MM.1S (cell line): ENCODE measurements around the gene ABCA1.

Experiments
- DNase-seq: peaks from one replicate; pipeline ENCODE4 v3.0.0-alpha.2; 2015
- H2AFZ ChIP-seq: fragments of 300-600 bp; sonication (generic); 2 replicates; pipeline ENCODE4 v1.6.0; 2016; ENCODE audit warnings: antibody characterized with exemption, low read length
- H3F3A ChIP-seq: fragments of 300-600 bp; sonication (generic); 2 replicates; pipeline ENCODE4 v1.6.1; 2016; ENCODE audit warnings: mild to moderate bottlenecking, antibody characterized with exemption, low read length, moderate library complexity, mixed read lengths; ENCODE audit not compliant: insufficient read depth
- H3K27ac ChIP-seq: fragments of 300-600 bp; sonication (generic); 2 replicates; pipeline ENCODE4 v1.5.1; 2016; ENCODE audit warnings: mild to moderate bottlenecking, low read length
- H3K27me3 ChIP-seq: fragments of 300-600 bp; sonication (generic); replicated peaks from 2 replicates; pipeline ENCODE4 v1.6.0; 2016; ENCODE audit warnings: low read length; ENCODE audit not compliant: insufficient read depth
- H3K36me3 ChIP-seq: fragments of 300-600 bp; sonication (generic); replicated peaks from 2 replicates; pipeline ENCODE4 v1.6.1; 2016; ENCODE audit warnings: mild to moderate bottlenecking, low read length, mixed read lengths; ENCODE audit not compliant: insufficient read depth
- H3K4me1 ChIP-seq: fragments of 300-600 bp; sonication (generic); 2 replicates; pipeline ENCODE4 v1.6.1; 2016; ENCODE audit warnings: low read length, mixed read lengths
- H3K4me2 ChIP-seq: fragments of 300-600 bp; sonication (generic); 2 replicates; pipeline ENCODE4 v1.6.0; 2016; ENCODE audit warnings: low read depth, low read length
- H3K4me3 ChIP-seq: fragments of 300-600 bp; sonication (generic); 2 replicates; pipeline ENCODE4 v1.5.1; 2016; ENCODE audit warnings: low read length, mixed read lengths
- H3K79me2 ChIP-seq: fragments of 300-600 bp; sonication (generic); 2 replicates; pipeline ENCODE4 v1.6.1; 2016; ENCODE audit warnings: mixed run types, low read length, mixed read lengths
- H3K9ac ChIP-seq: fragments of 300-600 bp; sonication (generic); 2 replicates; pipeline ENCODE4 v1.6.1; 2016; ENCODE audit warnings: low read length, mixed read lengths
- H3K9me2 ChIP-seq: fragments of 300-600 bp; sonication (generic); replicated peaks from 2 replicates; pipeline ENCODE4 v1.6.1; 2016; ENCODE audit warnings: mild to moderate bottlenecking, low read length, mixed read lengths; ENCODE audit not compliant: insufficient read depth
- H3K9me3 ChIP-seq: fragments of 300-600 bp; sonication (generic); replicated peaks from 2 replicates; pipeline ENCODE4 v1.6.1; 2016; ENCODE audit warnings: mild to moderate bottlenecking, low read length, mixed read lengths; ENCODE audit not compliant: insufficient read depth
- H4K20me1 ChIP-seq: fragments of 300-600 bp; sonication (generic); 2 replicates; pipeline ENCODE4 v1.6.1; 2016; ENCODE audit warnings: mild to moderate bottlenecking, low read length, moderate library complexity, mixed read lengths; ENCODE audit not compliant: insufficient read depth
- CTCF ChIP-seq: fragments of 300-600 bp; sonication (generic); IDR thresholded peaks from 2 replicates; pipeline ENCODE4 v1.5.1; 2016; ENCODE audit warnings: antibody characterized with exemption, low read length, mixed read lengths
- EZH2 ChIP-seq: fragments of 300-600 bp; sonication (generic); optimal IDR thresholded peaks from 2 replicates; pipeline ENCODE3; 2017; ENCODE audit warnings: low read depth, mild to moderate bottlenecking, antibody characterized with exemption, low read length, mixed read lengths
- EZH2phosphoT487 ChIP-seq: fragments of 300-600 bp; sonication (generic); IDR thresholded peaks from 2 replicates; pipeline ENCODE4 v1.6.1; 2018; ENCODE audit warnings: antibody characterized with exemption, low read length

ABCA1 gene

GRCh38 chr9:104970271-104970987 is 42.5 kb upstream of the ABCA1 start:
- Histone ChIP-seq H3K4me2 (no peak overlapping the region), H4K20me1 (no peaks in the 10 kb centered on the region), H3K9me3 (no peaks in the 10 kb centered on the region), H3K27me3 (no peaks in the 10 kb centered on the region), H3F3A (no peaks in the 10 kb centered on the region), H3K9me2 (no peaks in the 10 kb centered on the region), H3K4me3 (no peak overlapping the region), H3K9ac (no peak overlapping the region), H3K79me2 (no peaks in the 10 kb centered on the region), H3K27ac (no peak overlapping the region), H3K36me3 (no peaks in the 10 kb centered on the region), H2AFZ (no peak overlapping the region), H3K4me1 (peaks cover 4% of the 10 kb centered on the region; the same call in 1 of the 2 replicates)
- no peak for TF ChIP-seq EZH2
- TF ChIP-seq CTCF = no peak
- no peak for TF ChIP-seq EZH2phosphoT487
- DNase-seq = no peak

- Histone ChIP-seq H3K9me3 (no peaks in the 10 kb centered on the region), H3K4me3 (no peak overlapping the region), H3K4me2 (no peak overlapping the region), H3F3A (no peaks in the 10 kb centered on the region), H3K4me1 (peaks cover 4% of the 10 kb centered on the region; the same call in 1 of the 2 replicates), H3K27me3 (no peaks in the 10 kb centered on the region), H3K36me3 (no peaks in the 10 kb centered on the region), H3K27ac (no peak overlapping the region), H3K9me2 (no peaks in the 10 kb centered on the region), H4K20me1 (no peaks in the 10 kb centered on the region), H3K9ac (no peak overlapping the region), H3K79me2 (no peaks in the 10 kb centered on the region), H2AFZ (peak overlapping the region; percentile 95)
- TF ChIP-seq EZH2 = no peak
- TF ChIP-seq EZH2phosphoT487 = no peak
- TF ChIP-seq CTCF = no peak
- DNase-seq = no peak
These were observed 41.2 kb upstream of the ABCA1 start for GRCh38 chr9:104969116-104969515.

- peak overlapping the region; percentile 49; the same call in 1 of the 2 replicates for H3K9ac ChIP-seq
- peak; percentile 88 for DNase-seq
These were observed 40.3 kb upstream of the ABCA1 start for GRCh38 chr9:104968025-104968982.

More at GRCh38 chr9:104968025-104968982, 40.3 kb upstream of the ABCA1 start:
- no peaks in the 10 kb centered on the region for H3K79me2 ChIP-seq
- H3F3A ChIP-seq = no peaks in the 10 kb centered on the region
- H2AFZ ChIP-seq = peak overlapping the region; percentile 95
- no peaks in the 10 kb centered on the region for H3K36me3 ChIP-seq
- TF ChIP-seq EZH2 (no peak), EZH2phosphoT487 (no peak), CTCF (no peak)
- H3K27me3 ChIP-seq = no peaks in the 10 kb centered on the region
- no peaks in the 10 kb centered on the region for H4K20me1 ChIP-seq
- no peaks in the 10 kb centered on the region for H3K9me3 ChIP-seq
- H3K27ac ChIP-seq = no peak overlapping the region; the same call in 1 of the 2 replicates
- no peaks in the 10 kb centered on the region for H3K9me2 ChIP-seq
- peaks cover 4% of the 10 kb centered on the region; the same call in 1 of the 2 replicates for H3K4me1 ChIP-seq
- H3K4me2 ChIP-seq = peak overlapping the region; percentile 89
- peak overlapping the region; percentile 74 for H3K4me3 ChIP-seq
